ENCODE results near the gene CDH23. TPM values are rescaled to one million over a fixed set of nuclear protein-coding genes. Genes with fewer than 3 reads are reported as not detected.

CDH23 gene
- total and polyA plus RNA-seq, 2 of the 8 experiments (the other 6 are each of a cell fraction or from before 2014, with no cell fraction given): 1.9 to 4.9 TPM

DNA sequence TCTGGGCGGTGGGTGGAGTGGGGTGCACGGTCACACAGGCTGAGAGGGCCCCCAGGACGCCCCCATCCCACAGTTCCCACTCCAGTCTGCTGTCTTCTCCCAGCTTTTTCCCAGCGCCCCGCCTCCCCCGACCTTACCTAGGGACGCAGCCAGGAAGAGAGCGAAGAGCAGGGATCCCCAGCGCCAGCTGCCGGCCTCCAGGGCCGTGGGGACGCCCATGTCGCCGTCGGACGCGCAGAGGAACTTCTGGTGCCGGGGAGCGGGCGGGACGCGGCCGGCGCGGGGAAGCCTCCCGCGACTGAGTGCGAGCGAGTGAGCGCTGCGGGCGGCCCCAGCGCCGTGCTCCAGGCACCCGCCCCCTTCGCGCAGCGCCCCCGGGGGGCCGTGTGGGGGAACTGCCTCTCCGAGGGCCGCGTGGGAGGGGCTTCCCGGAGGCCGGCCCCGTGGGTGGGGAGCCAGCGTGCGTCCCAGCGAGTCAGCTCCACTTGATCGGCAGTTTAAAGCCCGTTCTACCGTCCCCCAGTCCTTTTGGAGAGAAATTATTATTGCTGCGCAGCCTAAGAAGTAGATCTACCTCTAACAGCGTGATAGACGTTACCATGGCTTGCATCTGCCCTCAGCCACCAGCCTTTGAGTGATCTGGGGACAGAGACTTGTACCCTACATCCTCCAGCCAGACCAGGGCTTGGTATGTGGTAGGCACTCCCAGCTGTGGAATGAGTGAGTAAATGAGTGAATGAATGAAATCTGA lies 376.7 kb downstream of the CDH23 start, which contains the start of gene VSIR:
Gene VSIR, minus strand, starts transcription at position 300 of the 751 bp plus-strand sequence. Its CDS starts 81 bp downstream, at position 219.
- H2AK5ac ChIP-seq (ENCODE audit: low read depth, low read length): no peak within 1 kb of the TSS
- H3K27ac ChIP-seq (ENCODE audit: low read depth, low read length): no peak within 1 kb of the TSS
- no peak within 1 kb of the TSS for H3K18ac ChIP-seq (ENCODE audit: extremely low read depth, low read length)
- H4K20me1 ChIP-seq (replicated peaks in 1 of 2; ENCODE audit: control insufficient read depth in 1 of 2, insufficient read depth in 2 of 2, low read length in 2 of 2): peaks cover 0 to 2% of the 10 kb centered on the region in 2 experiments
- H3K9me3 ChIP-seq (ENCODE audit: insufficient read depth in 2 of 2, low read depth in 1 of 2, low read length in 1 of 2): 0 out of 4 replicates have a peak, but pooled peaks cover 0 to 6% of the 10 kb centered on the region in 2 experiments
- no peaks in the 10 kb centered on the region for H3K36me3 ChIP-seq (ENCODE audit: control insufficient read depth in 2 of 4, insufficient read depth in 4 of 4, low read length in 3 of 4)
- H2BK15ac ChIP-seq (ENCODE audit: low read length): no peak within 1 kb of the TSS
- ChIA-PET CTCF (ENCODE audit: partially characterized antibody) (interaction anchor here (0.6 to 7.1 kb wide), 41 partner anchors 8 to 481 kb away, joined by 3 to 44 read pairs (median 4); partner anchors contain the start of genes ANAPC16 and ASCC1), POLR2A (ENCODE audit: partially characterized antibody) (interaction anchor here (0.6 to 1.5 kb wide), 4 partner anchors 42 to 479 kb away, joined by 3 to 4 read pairs (median 4); partner anchors contain the start of gene PSAP)
- DNase-seq (ENCODE audit: low read depth in 1 of 2, low spot score in 2 of 2) (peak in 1 of 2 experiments; percentile 95), FAIRE-seq (no peak)
- WGBS, 2 experiments (ENCODE audit: extremely low coverage in 1 of 2, insufficient coverage in 1 of 2, insufficient read length in 1 of 2, insufficient replicate concordance in 2 of 2, low coverage in 1 of 2, low lambda C conversion rate in 2 of 2, missing lambda C conversion rate in 1 of 2): 8% methylated on average over 30 of the region's 55 CpGs; no CpG with 5 or more reads in 1 of the 2 experiments
- H3K4me2 ChIP-seq (ENCODE audit: insufficient read depth in 1 of 2, low read depth in 2 of 2, low read length in 2 of 2): peak within 1 kb of the TSS; percentile 50 to 71
- H2BK12ac ChIP-seq (ENCODE audit: low read depth, low read length): peak within 1 kb of the TSS; percentile 19; the same call in 1 of the 2 replicates
- 0 out of 7 replicates have a peak within 1 kb of the TSS, but pooled peaks of 1 of the 4 experiments have one; percentile 8 for H3K9ac ChIP-seq (replicated peaks in 1 of 4; ENCODE audit: extremely low read depth in 1 of 4, low read depth in 3 of 4, low read length in 3 of 4)
- H3K27me3 ChIP-seq (replicated peaks in 1 of 4; ENCODE audit: control insufficient read depth in 3 of 4, extremely low read depth in 1 of 4, insufficient read depth in 3 of 4, low read length in 3 of 4): peaks cover 3 to 23% (median 16%) of the 10 kb centered on the region in 4 experiments; a peak in 6 of 7 replicates
- H2BK120ac ChIP-seq (replicated peaks; ENCODE audit: low read depth, low read length): no peak within 1 kb of the TSS
- no peak within 1 kb of the TSS for H4K5ac ChIP-seq (ENCODE audit: insufficient read length, low read depth, low read length)
- H2BK20ac ChIP-seq (ENCODE audit: low read length): no peak within 1 kb of the TSS
- H2AFZ ChIP-seq (ENCODE audit: low read length): peak within 1 kb of the TSS; percentile 48; the same call in 1 of the 2 replicates
- no peaks in the 10 kb centered on the region; the same call in 1 of the 2 replicates for H3K79me1 ChIP-seq (ENCODE audit: low read depth, low read length)
- peak within 1 kb of the TSS; percentile 34 to 66 (median 36) for H3K4me3 ChIP-seq (ENCODE audit: extremely low read depth in 1 of 4, insufficient read depth in 2 of 4, low read depth in 3 of 4, low read length in 4 of 4)
- H3K4ac ChIP-seq (replicated peaks; ENCODE audit: insufficient read length, low read depth, low read length): no peak within 1 kb of the TSS
- H4K8ac ChIP-seq (ENCODE audit: extremely low read depth, insufficient read depth, low read length): peak within 1 kb of the TSS; percentile 75; the same call in 1 of the 2 replicates
- no peak within 1 kb of the TSS for H2BK5ac ChIP-seq (ENCODE audit: low read depth, low read length)
- H4K91ac ChIP-seq (replicated peaks; ENCODE audit: insufficient read length, low read length): peak within 1 kb of the TSS; percentile 77
- H3K56ac ChIP-seq (replicated peaks; ENCODE audit: insufficient read length, low read depth, low read length): peak within 1 kb of the TSS; percentile 60
- peaks cover 0 to 7% (median under 1%) of the 10 kb centered on the region in 4 experiments; a peak in 3 of 7 replicates for H3K4me1 ChIP-seq (replicated peaks in 1 of 4; ENCODE audit: control insufficient read depth in 3 of 4, insufficient read depth in 4 of 4, low read length in 3 of 4)
- no peaks in the 10 kb centered on the region for H3K79me2 ChIP-seq (ENCODE audit: control insufficient read depth in 1 of 2, insufficient read depth in 2 of 2, low read length in 2 of 2)
- H3K23me2 ChIP-seq (ENCODE audit: low read depth, low read length): no peaks in the 10 kb centered on the region; the same call in 1 of the 2 replicates
- H3K23ac ChIP-seq (ENCODE audit: insufficient read length): no peak within 1 kb of the TSS
- no peak within 1 kb of the TSS for H3K14ac ChIP-seq (ENCODE audit: insufficient read length)
- TF ChIP-seq, protein P1, sequence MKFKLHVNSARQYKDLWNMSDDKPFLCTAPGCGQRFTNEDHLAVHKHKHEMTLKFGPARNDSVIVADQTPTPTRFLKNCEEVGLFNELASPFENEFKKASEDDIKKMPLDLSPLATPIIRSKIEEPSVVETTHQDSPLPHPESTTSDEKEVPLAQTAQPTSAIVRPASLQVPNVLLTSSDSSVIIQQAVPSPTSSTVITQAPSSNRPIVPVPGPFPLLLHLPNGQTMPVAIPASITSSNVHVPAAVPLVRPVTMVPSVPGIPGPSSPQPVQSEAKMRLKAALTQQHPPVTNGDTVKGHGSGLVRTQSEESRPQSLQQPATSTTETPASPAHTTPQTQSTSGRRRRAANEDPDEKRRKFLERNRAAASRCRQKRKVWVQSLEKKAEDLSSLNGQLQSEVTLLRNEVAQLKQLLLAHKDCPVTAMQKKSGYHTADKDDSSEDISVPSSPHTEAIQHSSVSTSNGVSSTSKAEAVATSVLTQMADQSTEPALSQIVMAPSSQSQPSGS (IDR thresholded peaks at IDR 0.05; ENCODE audit: low read length): no peak
- TF ChIP-seq KDM4A (IDR thresholded peaks at IDR 0.05; ENCODE audit: low read depth, low read length, severe bottlenecking) (peak; percentile 88), BACH1 (IDR thresholded peaks at IDR 0.05; ENCODE audit: low read length) (peak; percentile 79), RBBP5 (IDR thresholded peaks at IDR 0.05; ENCODE audit: borderline replicate concordance, low read depth, low read length) (no peak), EP300 (IDR thresholded peaks at IDR 0.05; ENCODE audit: borderline replicate concordance in 1 of 2, low read depth in 2 of 2, low read length in 2 of 2) (no peak), EGR1 (IDR thresholded peaks at IDR 0.05; ENCODE audit: borderline replicate concordance, low read depth, low read length) (no peak), HDAC2 (IDR thresholded peaks at IDR 0.05; ENCODE audit: borderline replicate concordance in 1 of 2, low read depth in 2 of 2, low read length in 2 of 2) (peak in 1 of 2 experiments; percentile 81; a peak in 2 of 4 replicates), GTF2F1 (IDR thresholded peaks at IDR 0.05; ENCODE audit: borderline replicate concordance, low read depth, low read length) (no peak)
